ENCODE results near the gene COL9A3.

DNA sequence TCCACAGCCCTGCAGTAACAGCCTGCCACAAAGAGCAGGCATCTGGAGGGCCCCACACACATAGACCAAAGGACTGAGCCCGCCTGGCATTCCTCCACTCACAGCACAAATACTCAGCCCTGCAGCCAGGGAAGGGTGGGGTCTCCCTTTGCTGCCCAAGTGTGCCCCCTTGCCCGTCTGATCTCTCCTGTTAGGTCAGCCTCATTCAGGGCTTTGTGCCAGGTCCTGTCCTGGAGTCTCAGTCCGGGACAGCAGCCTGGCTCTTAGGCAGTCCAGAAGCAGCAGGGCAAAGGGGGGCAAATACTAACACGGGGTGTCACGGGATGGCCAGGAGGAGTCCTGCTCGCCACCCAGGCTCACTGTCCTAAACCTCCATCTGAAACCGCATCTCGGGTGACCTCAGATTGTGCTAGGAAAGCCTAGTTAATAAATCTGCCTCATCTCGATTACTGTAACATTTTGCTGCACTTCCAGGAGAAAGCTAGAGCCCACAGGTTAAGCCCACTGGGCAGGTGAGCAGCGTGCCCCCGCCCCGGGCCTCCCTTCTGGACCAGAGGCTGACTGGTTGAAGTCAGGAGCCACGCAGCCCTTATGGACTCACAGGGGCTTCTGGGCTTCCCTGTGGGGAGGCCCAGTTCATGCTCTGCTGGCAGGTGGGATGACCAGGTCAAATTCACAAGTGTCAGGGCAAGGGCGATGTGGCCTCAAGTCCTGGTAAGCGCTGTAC, 15.4 kb upstream of the COL9A3 start:
- TF ChIP-seq CTCF (IDR thresholded peaks at IDR 0.05) (no peak), POLR2A (IDR thresholded peaks at IDR 0.05) (no peak)
